H9 (cell line): ENCODE measurements around the gene EPN1. TPM values are rescaled to one million over a fixed set of nuclear protein-coding genes. Genes with fewer than 3 reads are reported as not detected.

ENCODE experiments used
- DNase-seq: peaks from one replicate; pipeline ENCODE4 v3.0.0-alpha.2; 2017
- H2AFZ ChIP-seq: one replicate; pipeline ENCODE4 v1.6.1; 2013; ENCODE audit warnings: mild to moderate bottlenecking, low read length, control low read depth, moderate library complexity
- H2AK5ac ChIP-seq: 2 replicates; pipeline ENCODE4 v1.6.1; 2013; ENCODE audit warnings: low read length, control low read depth, mixed read lengths; ENCODE audit not compliant: insufficient read length
- H2BK120ac ChIP-seq: one replicate; pipeline ENCODE4 v1.6.1; 2013; ENCODE audit warnings: low read depth, mild to moderate bottlenecking, low read length, control low read depth, inconsistent platforms; ENCODE audit not compliant: poor library complexity, severe bottlenecking
- H2BK12ac ChIP-seq: 2 replicates; pipeline ENCODE4 v1.6.1; 2013; ENCODE audit warnings: low read length, control low read depth, mixed read lengths, low read depth; ENCODE audit not compliant: insufficient read length
- H2BK15ac ChIP-seq: 2 replicates; pipeline ENCODE4 v1.6.1; 2013; ENCODE audit warnings: low read depth, low read length, control low read depth
- H2BK20ac ChIP-seq: one replicate; pipeline ENCODE4 v1.6.1; 2013; ENCODE audit warnings: low read depth, mild to moderate bottlenecking, low read length, control low read depth, inconsistent platforms; ENCODE audit not compliant: poor library complexity, severe bottlenecking
- H2BK5ac ChIP-seq: 2 replicates; pipeline ENCODE4 v1.6.1; 2013; ENCODE audit warnings: low read length, control low read depth, mixed read lengths; ENCODE audit not compliant: insufficient read length
- H3K14ac ChIP-seq: 2 replicates; pipeline ENCODE4 v1.6.1; 2013; ENCODE audit warnings: low read length, control low read depth; ENCODE audit not compliant: insufficient read depth
- H3K18ac ChIP-seq: 2 replicates; pipeline ENCODE4 v1.6.1; 2013; ENCODE audit warnings: low read depth, mild to moderate bottlenecking, mixed read lengths, low read length, control low read depth; ENCODE audit not compliant: insufficient read length
- H3K23ac ChIP-seq: 2 replicates; pipeline ENCODE4 v1.6.1; 2013; ENCODE audit warnings: low read length, control low read depth, mixed read lengths, low read depth; ENCODE audit not compliant: insufficient read length
- H3K23me2 ChIP-seq: 2 replicates; pipeline ENCODE4 v1.6.1; 2013; ENCODE audit warnings: low read depth, mild to moderate bottlenecking, mixed read lengths, low read length, control low read depth; ENCODE audit not compliant: insufficient read length, poor library complexity, severe bottlenecking
- H3K27ac ChIP-seq: 2 replicates; pipeline ENCODE4 v1.5.1; 2013; ENCODE audit warnings: low read length, control low read depth, mixed read lengths, low read depth; ENCODE audit not compliant: insufficient read length
- H3K27me3 ChIP-seq: 2 replicates; pipeline ENCODE4 v1.6.1; 2013; ENCODE audit warnings: low read length, control low read depth, inconsistent platforms; ENCODE audit not compliant: insufficient read depth
- H3K4ac ChIP-seq: 2 replicates; pipeline ENCODE4 v1.6.1; 2013; ENCODE audit warnings: low read depth, mild to moderate bottlenecking, control low read depth, inconsistent platforms, low read length, moderate library complexity
- H3K4me1 ChIP-seq: 2 replicates; pipeline ENCODE4 v1.6.1; 2013; ENCODE audit warnings: low read length, control low read depth, inconsistent platforms; ENCODE audit not compliant: insufficient read depth
- H3K4me2 ChIP-seq: 2 replicates; pipeline ENCODE4 v1.6.1; 2013; ENCODE audit warnings: low read length, control low read depth, mixed read lengths; ENCODE audit not compliant: insufficient read length, insufficient read depth
- H3K56ac ChIP-seq: 2 replicates; pipeline ENCODE4 v1.6.1; 2013; ENCODE audit warnings: low read depth, mild to moderate bottlenecking, mixed read lengths, low read length, control low read depth; ENCODE audit not compliant: insufficient read length
- H3K79me1 ChIP-seq: 2 replicates; pipeline ENCODE4 v1.6.1; 2013; ENCODE audit warnings: low read depth, mild to moderate bottlenecking, moderate library complexity, low read length, control low read depth, inconsistent platforms; ENCODE audit not compliant: insufficient read depth, poor library complexity, severe bottlenecking
- H3K79me2 ChIP-seq: 2 replicates; pipeline ENCODE4 v1.6.1; 2013; ENCODE audit warnings: low read length, control low read depth, inconsistent platforms; ENCODE audit not compliant: insufficient read depth
- H3K9ac ChIP-seq: 2 replicates; pipeline ENCODE4 v1.6.1; 2013; ENCODE audit warnings: low read length, control low read depth, mixed read lengths; ENCODE audit not compliant: insufficient read length; ENCODE audit errors: extremely low read depth
- H3K9me3 ChIP-seq: one replicate; pipeline ENCODE4 v1.6.1; 2013; ENCODE audit warnings: low read depth, low read length, inconsistent platforms; ENCODE audit not compliant: control insufficient read depth
- H3T11ph ChIP-seq: one replicate; pipeline ENCODE4 v1.6.1; 2013; ENCODE audit warnings: mild to moderate bottlenecking, low read length, control low read depth, inconsistent platforms
- H4K20me1 ChIP-seq: one replicate; pipeline ENCODE4 v1.6.1; 2013; ENCODE audit not compliant: control insufficient read depth, insufficient read length, insufficient read depth
- H4K5ac ChIP-seq: 2 replicates; pipeline ENCODE4 v1.6.1; 2013; ENCODE audit warnings: low read depth, mild to moderate bottlenecking, mixed read lengths, low read length, control low read depth; ENCODE audit not compliant: insufficient read length
- H4K8ac ChIP-seq: replicated peaks from 2 replicates; pipeline ENCODE4 v1.6.1; 2013; ENCODE audit warnings: low read length, control low read depth, mixed read lengths, low read depth; ENCODE audit not compliant: insufficient read length
- H4K91ac ChIP-seq: 2 replicates; pipeline ENCODE4 v1.6.1; 2013; ENCODE audit warnings: low read depth, mild to moderate bottlenecking, moderate library complexity, mixed read lengths, low read length, control low read depth; ENCODE audit not compliant: insufficient read length
- H3K27ac Mint-ChIP-seq, 3 experiments: 2 replicates in 2 of 3; 3 replicates in 1 of 3; pipeline ENCODE4 v1.8.0; 2020 to 2021; ENCODE audit warnings: mixed read lengths in 3 of 3, mild to moderate bottlenecking in 1 of 3, moderate library complexity in 1 of 3
- H3K27me3 Mint-ChIP-seq: 2 replicates; pipeline ENCODE4 v1.8.0; 2021; ENCODE audit warnings: low read depth, mild to moderate bottlenecking, moderate library complexity, mixed read lengths
- H3K36me3 Mint-ChIP-seq, 3 experiments: 2 replicates in 2 of 3; 3 replicates in 1 of 3; pipeline ENCODE4 v1.8.0; 2020 to 2021; ENCODE audit warnings: low read depth in 3 of 3, mixed read lengths in 3 of 3; ENCODE audit not compliant: insufficient read depth in 1 of 3
- H3K4me1 Mint-ChIP-seq, 2 experiments: 2 replicates each; pipeline ENCODE4 v1.8.0; 2020; ENCODE audit warnings: mixed read lengths in 2 of 2
- H3K4me3 Mint-ChIP-seq, 2 experiments: 2 replicates in 1 of 2; 3 replicates in 1 of 2; pipeline ENCODE4 v1.8.0; 2020 to 2021; ENCODE audit warnings: mild to moderate bottlenecking in 2 of 2, mixed read lengths in 2 of 2, moderate library complexity in 1 of 2
- H3K9me3 Mint-ChIP-seq, 2 experiments: 2 replicates in 1 of 2; 3 replicates in 1 of 2; pipeline ENCODE4 v1.8.0; 2020; ENCODE audit warnings: mild to moderate bottlenecking in 2 of 2, mixed read lengths in 2 of 2, moderate library complexity in 1 of 2
- CTCF ChIP-seq: fragments of 200-600 bp; sonication (generic); conservative IDR thresholded peaks from 3 replicates; pipeline ENCODE4 v1.8.0; 2021; ENCODE audit warnings: antibody characterized with exemption, mild to moderate bottlenecking
- WGBS: extraction: QIAGEN DNeasy Blood & Tissue Kit; methylation state at CpG from one replicate; pipeline ENCODE4 v1.1.7; 2013; ENCODE audit warnings: missing lambda C conversion rate, low lambda C conversion rate, mixed read lengths; ENCODE audit not compliant: insufficient read length; ENCODE audit errors: extremely low coverage; 5-methylcytosine and 5-hydroxymethylcytosine counted together
- total RNA-seq: library from RNA; stranded (reverse); gene quantifications from 2 replicates; pipeline ENCODE4 v1.2.1, GENCODE V29; 2021

The EPN1 gene
- total RNA-seq, 1 experiment from 2014 or later, result 159 TPM

GRCh38 chr19:55633861-55634260 is 41.2 kb upstream of the EPN1 start:
- no peak overlapping the region; a peak in 1 of 5 replicates for H3K4me3 Mint-ChIP-seq
- no peak overlapping the region for H3K4me2 ChIP-seq

More at GRCh38 chr19:55633861-55634260, 41.2 kb upstream of the EPN1 start:
- Histone ChIP-seq H2AFZ (no peak overlapping the region), H4K8ac (no peak overlapping the region), H3K56ac (no peak overlapping the region), H2BK120ac (no peak overlapping the region), H3K27me3 (no peaks in the 10 kb centered on the region), H2BK15ac (no peak overlapping the region), H3K14ac (no peak overlapping the region), H4K20me1 (no peaks in the 10 kb centered on the region), H3K9me3 (no peaks in the 10 kb centered on the region), H4K91ac (no peak overlapping the region), H3K23me2 (peaks cover 7% of the 10 kb centered on the region), H2BK12ac (no peak overlapping the region), H3K79me1 (peaks cover 6% of the 10 kb centered on the region), H3T11ph (no peak overlapping the region), H3K4me1 (0 out of 2 replicates have a peak, but pooled peaks cover 2% of the 10 kb centered on the region), H3K4ac (no peak overlapping the region), H3K18ac (no peak overlapping the region), H2BK5ac (no peak overlapping the region), H3K23ac (no peak overlapping the region), H3K27ac (no peak overlapping the region), H2AK5ac (no peak overlapping the region), H3K9ac (no peak overlapping the region), H3K79me2 (peaks cover 10% of the 10 kb centered on the region; the same call in 1 of the 2 replicates), H4K5ac (no peak overlapping the region), H2BK20ac (no peak overlapping the region)
- H3K36me3 Mint-ChIP-seq, result peaks cover 7 to 11% (median 11%) of the 10 kb centered on the region in 3 experiments
- no peaks in the 10 kb centered on the region; a peak in 1 of 5 replicates for H3K9me3 Mint-ChIP-seq
- peaks cover 19 to 29% of the 10 kb centered on the region in 2 experiments for H3K4me1 Mint-ChIP-seq
- no peak for TF ChIP-seq CTCF
- no peak for DNase-seq
- no CpG with 5 or more reads among the region's 8 CpGs for WGBS
- H3K27ac Mint-ChIP-seq, result no peak overlapping the region
- peaks cover 1% of the 10 kb centered on the region; the same call in 1 of the 2 replicates for H3K27me3 Mint-ChIP-seq
